Measurements from ENCODE around the gene MXD3.

Gene MXD3

DNA sequence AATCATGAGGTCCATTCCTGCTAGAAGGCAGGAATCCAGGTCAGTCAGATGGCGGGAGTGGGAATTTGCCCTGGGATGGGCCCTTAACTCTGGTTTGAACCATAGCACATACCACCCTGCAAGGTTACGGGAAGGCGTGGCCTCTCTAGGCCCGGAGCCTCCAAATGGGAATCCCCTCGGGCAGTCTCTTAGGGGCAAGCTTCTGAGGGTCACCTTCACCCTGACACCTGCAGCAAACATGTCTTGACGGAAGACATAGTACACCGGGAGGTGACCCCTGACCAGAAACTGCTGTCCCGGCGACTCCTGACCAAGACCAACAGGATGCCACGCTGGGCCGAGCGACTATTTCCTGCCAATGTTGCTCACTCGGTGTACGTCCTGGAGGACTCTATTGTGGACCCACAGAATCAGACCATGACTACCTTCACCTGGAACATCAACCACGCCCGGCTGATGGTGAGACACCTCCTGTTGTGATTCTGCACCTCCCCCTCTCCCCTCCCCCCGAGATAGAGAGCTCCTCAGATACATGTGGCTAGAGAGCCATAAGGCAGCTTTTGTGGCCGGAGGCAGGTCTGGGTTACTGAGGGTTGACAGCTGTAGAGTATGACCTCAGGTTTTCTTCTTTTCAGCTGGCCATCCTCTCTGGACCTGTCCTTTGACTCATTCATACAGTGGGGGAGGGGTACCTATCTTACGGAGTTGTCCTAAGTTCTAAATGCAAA is 7.1 kb downstream of the MXD3 start:
- peaks cover 20% of the 10 kb centered on the region for H3K36me3 ChIP-seq (ENCODE audit: insufficient read depth, low read length)
- H3K4me3 ChIP-seq: peak overlapping the region; percentile 98
- H3K9ac ChIP-seq (ENCODE audit: insufficient read length): peak overlapping the region; percentile 95
- no peak for TF ChIP-seq POLR2AphosphoS5 (IDR thresholded peaks at IDR 0.05; ENCODE audit: borderline replicate concordance, low read depth, low read length)
- TF ChIP-seq EZH2 (IDR thresholded peaks at IDR 0.05): no peak
- TF ChIP-seq FOXP2 (optimal IDR thresholded peaks at IDR 0.05; ENCODE audit: control extremely low read depth, extremely low read length, insufficient read depth): no peak
- no peak for DNase-seq (ENCODE audit: low read depth, low spot score)
- peak overlapping the region; percentile 44; the same call in 1 of the 2 replicates for H3K27ac ChIP-seq
- no peaks in the 10 kb centered on the region for H3K9me3 ChIP-seq (ENCODE audit: low read depth, low read length)

DNA sequence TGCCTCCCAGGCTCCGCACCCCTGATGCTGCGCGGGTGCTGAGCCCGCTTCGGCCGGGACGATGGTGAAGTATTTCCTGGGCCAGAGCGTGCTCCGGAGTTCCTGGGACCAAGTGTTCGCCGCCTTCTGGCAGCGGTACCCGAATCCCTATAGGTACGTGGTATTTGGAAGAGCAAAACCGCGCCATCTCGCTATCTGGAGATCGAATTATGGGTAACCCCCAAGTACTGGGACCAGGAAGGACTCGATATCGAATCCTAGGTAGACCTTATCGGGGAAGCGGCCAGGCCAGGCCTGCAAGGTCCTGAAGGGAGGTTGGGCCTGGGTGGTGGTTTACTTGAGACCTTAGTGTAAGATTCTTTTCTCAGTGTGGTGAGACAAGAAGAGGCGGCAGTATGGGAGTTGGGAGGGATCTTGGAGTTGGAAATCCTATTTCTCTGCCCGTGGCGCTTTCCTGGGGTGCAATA is 7.7 kb downstream of the MXD3 start:
- DNase-seq (ENCODE audit: low read depth, low spot score): no peak

GRCh38 chr5:177303121-177303924 is 8.4 kb downstream of the MXD3 start, which contains the start of the genes PRELID1 and RAB24:
PRELID1 (plus strand) TSS chr5:177303799; CDS start chr5:177303986, 187 bp downstream.
RAB24 (minus strand) TSS chr5:177303719; CDS start chr5:177303288, 431 bp downstream.
- DNase-seq (ENCODE audit: low read depth, low spot score): no peak
- Histone ChIP-seq H3K36me3 (ENCODE audit: insufficient read depth, low read length) (peaks cover 20% of the 10 kb centered on the region), H3K9me3 (ENCODE audit: low read depth, low read length) (no peaks in the 10 kb centered on the region), H3K9ac (ENCODE audit: insufficient read length) (peak within 1 kb of the TSS; percentile 95), H3K27ac (peak within 1 kb of the TSS; percentile 44; the same call in 1 of the 2 replicates), H3K4me3 (peak within 1 kb of the TSS; percentile 98)
- TF ChIP-seq POLR2AphosphoS5 (IDR thresholded peaks at IDR 0.05; ENCODE audit: borderline replicate concordance, low read depth, low read length) (peak; percentile 79; the same call in 1 of the 2 replicates), FOXP2 (optimal IDR thresholded peaks at IDR 0.05; ENCODE audit: control extremely low read depth, extremely low read length, insufficient read depth) (no peak)

More for the DNA sequence above, 7.7 kb downstream of the MXD3 start:
- Histone ChIP-seq H3K27ac (peak overlapping the region; percentile 44; the same call in 1 of the 2 replicates), H3K9me3 (ENCODE audit: low read depth, low read length) (no peaks in the 10 kb centered on the region), H3K9ac (ENCODE audit: insufficient read length) (peak overlapping the region; percentile 95), H3K4me3 (peak overlapping the region; percentile 98), H3K36me3 (ENCODE audit: insufficient read depth, low read length) (peaks cover 20% of the 10 kb centered on the region)
- TF ChIP-seq POLR2AphosphoS5 (IDR thresholded peaks at IDR 0.05; ENCODE audit: borderline replicate concordance, low read depth, low read length): no peak
- TF ChIP-seq EZH2 (IDR thresholded peaks at IDR 0.05): no peak
- no peak for TF ChIP-seq FOXP2 (optimal IDR thresholded peaks at IDR 0.05; ENCODE audit: control extremely low read depth, extremely low read length, insufficient read depth)

GRCh38 chr5:177302354-177303110 is 9.2 kb downstream of the MXD3 start:
- no peak overlapping the region for H3K27ac ChIP-seq
- TF ChIP-seq POLR2AphosphoS5 (IDR thresholded peaks at IDR 0.05; ENCODE audit: borderline replicate concordance, low read depth, low read length) (no peak; the same call in 1 of the 2 replicates), FOXP2 (optimal IDR thresholded peaks at IDR 0.05; ENCODE audit: control extremely low read depth, extremely low read length, insufficient read depth) (no peak), EZH2 (IDR thresholded peaks at IDR 0.05) (no peak)
- peak overlapping the region; percentile 95 for H3K9ac ChIP-seq (ENCODE audit: insufficient read length)
- H3K36me3 ChIP-seq (ENCODE audit: insufficient read depth, low read length): peaks cover 20% of the 10 kb centered on the region
- DNase-seq (ENCODE audit: low read depth, low spot score): no peak
- H3K4me3 ChIP-seq: peak overlapping the region; percentile 98
- no peaks in the 10 kb centered on the region for H3K9me3 ChIP-seq (ENCODE audit: low read depth, low read length)

DNA sequence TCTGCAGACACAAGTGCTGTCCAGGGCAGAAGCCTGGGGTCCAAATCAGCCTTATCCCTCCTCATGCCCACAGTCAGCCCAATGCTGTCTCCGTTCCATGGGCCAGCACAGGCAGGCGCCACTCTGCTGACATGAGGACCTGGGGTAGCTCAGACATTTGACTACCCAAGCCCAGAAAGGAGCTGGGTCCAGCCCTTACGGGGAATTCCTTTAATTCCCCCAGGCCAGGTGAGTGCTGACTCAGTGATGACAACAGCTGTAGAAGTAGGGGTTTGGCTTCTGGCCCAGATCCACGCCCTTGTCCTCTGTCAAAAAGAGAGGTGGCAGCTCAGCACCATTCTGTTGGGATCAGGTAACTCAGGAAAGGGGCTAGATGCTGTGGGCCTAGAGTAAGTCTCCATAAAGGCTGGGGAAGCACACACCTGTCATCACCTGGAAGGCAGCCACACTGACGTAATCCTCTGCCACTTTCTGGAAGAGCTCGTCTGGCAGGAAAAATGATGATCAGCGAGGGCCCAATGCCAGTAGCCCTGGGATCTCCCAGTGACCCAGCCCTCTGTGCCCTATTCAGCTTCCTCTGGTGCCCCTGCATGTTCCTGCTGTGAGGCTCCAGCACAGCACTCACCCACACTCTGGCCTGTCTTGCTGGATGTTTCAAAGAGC is 10.1 kb downstream of the MXD3 start:
- Histone ChIP-seq H3K27ac (no peak overlapping the region), H3K4me3 (no peak overlapping the region)
- DNase-seq (ENCODE audit: low read depth, low spot score): no peak

GRCh38 chr5:177300951-177301350 is 10.7 kb downstream of the MXD3 start:
- Histone ChIP-seq H3K27ac (peak overlapping the region; percentile 63), H3K4me3 (no peak overlapping the region), H3K36me3 (ENCODE audit: insufficient read depth, low read length) (peaks cover 8% of the 10 kb centered on the region), H3K9ac (ENCODE audit: insufficient read length) (no peak overlapping the region), H3K9me3 (ENCODE audit: low read depth, low read length) (no peaks in the 10 kb centered on the region)
- TF ChIP-seq FOXP2 (optimal IDR thresholded peaks at IDR 0.05; ENCODE audit: control extremely low read depth, extremely low read length, insufficient read depth) (no peak), EZH2 (IDR thresholded peaks at IDR 0.05) (no peak), POLR2AphosphoS5 (IDR thresholded peaks at IDR 0.05; ENCODE audit: borderline replicate concordance, low read depth, low read length) (no peak)
- DNase-seq (ENCODE audit: low read depth, low spot score): no peak

More for the DNA sequence above, 10.1 kb downstream of the MXD3 start:
- peaks cover 15% of the 10 kb centered on the region for H3K36me3 ChIP-seq (ENCODE audit: insufficient read depth, low read length)
- H3K9me3 ChIP-seq (ENCODE audit: low read depth, low read length): no peaks in the 10 kb centered on the region
- no peak overlapping the region for H3K9ac ChIP-seq (ENCODE audit: insufficient read length)
- no peak for TF ChIP-seq POLR2AphosphoS5 (IDR thresholded peaks at IDR 0.05; ENCODE audit: borderline replicate concordance, low read depth, low read length)
- TF ChIP-seq FOXP2 (optimal IDR thresholded peaks at IDR 0.05; ENCODE audit: control extremely low read depth, extremely low read length, insufficient read depth): no peak
- TF ChIP-seq EZH2 (IDR thresholded peaks at IDR 0.05): no peak

DNA sequence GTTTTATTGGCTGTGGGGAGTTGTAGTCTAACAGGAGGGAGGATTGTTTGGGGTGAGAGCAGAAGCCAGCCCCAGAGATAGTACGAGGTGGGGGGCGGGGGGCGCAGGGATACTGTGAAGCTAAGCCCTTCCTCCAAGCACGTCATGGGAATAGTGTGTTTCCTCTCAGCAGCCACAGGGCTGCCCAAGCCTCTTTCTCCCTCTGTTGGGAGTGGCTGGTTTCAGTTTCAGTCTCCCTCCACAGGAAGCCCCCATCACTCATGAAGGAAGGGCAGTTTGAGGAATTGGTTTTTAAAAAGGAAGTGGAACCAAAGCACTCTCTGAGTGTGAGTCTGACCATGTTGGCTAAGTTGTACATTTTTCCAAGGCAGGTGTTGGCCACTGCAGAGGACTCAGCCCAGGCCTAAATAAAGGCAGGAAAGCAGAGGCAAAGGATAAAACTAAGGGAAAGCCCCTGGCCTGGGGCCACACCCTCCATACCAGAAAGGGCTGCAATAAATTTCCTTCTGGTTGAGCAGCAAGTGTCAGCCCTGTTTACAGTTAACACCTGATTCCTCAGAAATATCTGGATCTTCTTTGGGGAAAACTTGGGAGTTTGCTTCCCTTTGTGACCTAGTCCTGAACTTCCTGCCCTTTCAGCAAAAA is 11.3 kb downstream of the MXD3 start:
- Histone ChIP-seq H3K9me3 (ENCODE audit: low read depth, low read length) (no peaks in the 10 kb centered on the region), H3K4me3 (no peak overlapping the region), H3K27ac (peak overlapping the region; percentile 63), H3K9ac (ENCODE audit: insufficient read length) (no peak overlapping the region), H3K36me3 (ENCODE audit: insufficient read depth, low read length) (peaks cover 4% of the 10 kb centered on the region; the same call in 1 of the 2 replicates)
- no peak for TF ChIP-seq POLR2AphosphoS5 (IDR thresholded peaks at IDR 0.05; ENCODE audit: borderline replicate concordance, low read depth, low read length)
- TF ChIP-seq EZH2 (IDR thresholded peaks at IDR 0.05): no peak
- no peak for TF ChIP-seq FOXP2 (optimal IDR thresholded peaks at IDR 0.05; ENCODE audit: control extremely low read depth, extremely low read length, insufficient read depth)
- DNase-seq (ENCODE audit: low read depth, low spot score): no peak
